Osteoblast (primary cell): ENCODE measurements around the gene CCDC28B. TPM values are rescaled to one million over a fixed set of nuclear protein-coding genes. Genes with fewer than 3 reads are reported as not detected.

Experiments used
- DNase-seq: peaks from one replicate; pipeline ENCODE4 v3.0.0; 2011; ENCODE audit warnings: low spot score, mixed read lengths; ENCODE audit not compliant: insufficient read length; ENCODE audit errors: missing footprints
- H2AFZ ChIP-seq: 2 replicates; pipeline ENCODE4 v1.6.0; 2011; ENCODE audit warnings: mild to moderate bottlenecking, low read length
- H3K27ac ChIP-seq: 2 replicates; pipeline ENCODE4 v1.5.1; 2011; ENCODE audit warnings: mild to moderate bottlenecking, low read depth, low read length, moderate library complexity
- H3K27me3 ChIP-seq: 2 replicates; pipeline ENCODE4 v1.6.0; 2012; ENCODE audit warnings: mild to moderate bottlenecking, control low read depth, inconsistent platforms, low read length, moderate library complexity; ENCODE audit not compliant: insufficient read depth
- H3K36me3 ChIP-seq: 2 replicates; pipeline ENCODE4 v1.5.1; 2011; ENCODE audit warnings: mild to moderate bottlenecking, low read length, control low read depth, moderate library complexity; ENCODE audit not compliant: insufficient read depth
- H3K4me1 ChIP-seq: 2 replicates; pipeline ENCODE4 v1.5.1; 2011; ENCODE audit warnings: mild to moderate bottlenecking, low read length, control low read depth, moderate library complexity; ENCODE audit not compliant: insufficient read depth
- H3K4me2 ChIP-seq: 2 replicates; pipeline ENCODE4 v1.6.0; 2011; ENCODE audit warnings: mild to moderate bottlenecking, low read length; ENCODE audit not compliant: insufficient read depth
- H3K4me3 ChIP-seq: fragments of 200-600 bp; sonication (generic); 3 replicates; pipeline ENCODE4 v1.5.1; 2012; ENCODE audit warnings: mild to moderate bottlenecking, low read length, inconsistent platforms; ENCODE audit not compliant: insufficient read depth
- H3K79me2 ChIP-seq: 2 replicates; pipeline ENCODE4 v1.6.0; 2012; ENCODE audit warnings: mild to moderate bottlenecking, low read length, control low read depth, inconsistent platforms; ENCODE audit not compliant: insufficient read depth
- H3K9me3 ChIP-seq: 2 replicates; pipeline ENCODE4 v1.5.1; 2011; ENCODE audit warnings: low read depth, low read length, control low read depth
- H4K20me1 ChIP-seq: 2 replicates; pipeline ENCODE4 v1.6.0; 2012; ENCODE audit warnings: mild to moderate bottlenecking, low read length, control low read depth; ENCODE audit not compliant: insufficient read depth
- CTCF ChIP-seq: IDR thresholded peaks from 2 replicates; pipeline ENCODE4 v1.5.1; 2011; ENCODE audit warnings: mild to moderate bottlenecking, low read depth, low read length, moderate library complexity; ENCODE audit errors: extremely low read depth
- total RNA-seq: library from RNA; depleted of rRNA; stranded (reverse); fragments of >200 nt; gene quantifications from 2 replicates; pipeline ENCODE4 v1.2.3, GENCODE V29; 2012

The CCDC28B gene
- total RNA-seq, 1 donor = 8.0 TPM

GRCh38 chr1:32180186-32181060, 20.0 kb upstream of the CCDC28B start:
- H3K79me2 ChIP-seq = peaks cover 50% of the 10 kb centered on the region

DNA sequence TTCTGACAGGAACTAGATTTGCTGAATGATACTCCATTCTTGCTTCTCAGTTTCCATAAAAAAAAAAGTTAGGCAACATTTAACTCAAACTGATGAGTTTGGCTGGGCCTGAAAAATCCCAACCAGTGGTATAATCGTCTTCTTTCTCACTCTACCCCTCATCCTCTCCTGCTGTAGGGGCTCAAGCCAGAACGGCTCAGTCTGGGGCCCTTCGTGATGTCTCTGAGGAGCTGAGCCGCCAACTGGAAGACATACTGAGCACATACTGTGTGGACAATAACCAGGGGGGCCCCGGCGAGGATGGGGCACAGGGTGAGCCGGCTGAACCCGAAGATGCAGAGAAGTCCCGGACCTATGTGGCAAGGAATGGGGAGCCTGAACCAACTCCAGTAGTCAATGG, 19.3 kb upstream of the CCDC28B start:
- Histone ChIP-seq H3K27me3 (no peaks in the 10 kb centered on the region), H2AFZ (no peak overlapping the region), H3K4me1 (peaks cover 24% of the 10 kb centered on the region), H3K36me3 (peaks cover 33% of the 10 kb centered on the region), H3K27ac (peak overlapping the region; percentile 97), H3K79me2 (peaks cover 56% of the 10 kb centered on the region), H3K9me3 (no peaks in the 10 kb centered on the region), H3K4me3 (peak overlapping the region; percentile 89), H4K20me1 (peaks cover 39% of the 10 kb centered on the region), H3K4me2 (peak overlapping the region; percentile 97)
- no peak for DNase-seq
- TF ChIP-seq CTCF = no peak

More at GRCh38 chr1:32180186-32181060, 20.0 kb upstream of the CCDC28B start:
- DNase-seq = peak; percentile 93
- H3K4me1 ChIP-seq = peaks cover 24% of the 10 kb centered on the region
- no peaks in the 10 kb centered on the region for H3K27me3 ChIP-seq
- peak overlapping the region; percentile 89 for H3K4me3 ChIP-seq
- H2AFZ ChIP-seq = peak overlapping the region; percentile 63
- peak overlapping the region; percentile 97 for H3K4me2 ChIP-seq
- peak overlapping the region; percentile 97 for H3K27ac ChIP-seq
- peaks cover 28% of the 10 kb centered on the region for H3K36me3 ChIP-seq
- TF ChIP-seq CTCF = no peak
- peaks cover 34% of the 10 kb centered on the region for H4K20me1 ChIP-seq
- no peaks in the 10 kb centered on the region for H3K9me3 ChIP-seq

- H3K4me2 ChIP-seq = peak overlapping the region; percentile 97
- no peak for DNase-seq
- peaks cover 44% of the 10 kb centered on the region for H4K20me1 ChIP-seq
- H3K36me3 ChIP-seq = peaks cover 38% of the 10 kb centered on the region
- peak overlapping the region; percentile 89 for H3K4me3 ChIP-seq
- H3K9me3 ChIP-seq = no peaks in the 10 kb centered on the region
- H2AFZ ChIP-seq = no peak overlapping the region
- peaks cover 24% of the 10 kb centered on the region for H3K4me1 ChIP-seq
- peaks cover 61% of the 10 kb centered on the region for H3K79me2 ChIP-seq
- H3K27me3 ChIP-seq = no peaks in the 10 kb centered on the region
- H3K27ac ChIP-seq = peak overlapping the region; percentile 97
- TF ChIP-seq CTCF = no peak
These were observed 18.8 kb upstream of the CCDC28B start for GRCh38 chr1:32181563-32181962.

GRCh38 chr1:32182060-32182459, 18.3 kb upstream of the CCDC28B start:
- H3K27me3 ChIP-seq = no peaks in the 10 kb centered on the region
- peaks cover 49% of the 10 kb centered on the region for H4K20me1 ChIP-seq
- H3K27ac ChIP-seq = peak overlapping the region; percentile 97
- H3K79me2 ChIP-seq = peaks cover 66% of the 10 kb centered on the region
- peak; percentile 91 for DNase-seq
- peaks cover 24% of the 10 kb centered on the region for H3K4me1 ChIP-seq
- H3K4me3 ChIP-seq = peak overlapping the region; percentile 89
- no peak for TF ChIP-seq CTCF
- H3K9me3 ChIP-seq = no peaks in the 10 kb centered on the region
- peak overlapping the region; percentile 97 for H3K4me2 ChIP-seq
- no peak overlapping the region for H2AFZ ChIP-seq
- peaks cover 43% of the 10 kb centered on the region for H3K36me3 ChIP-seq
